SU-DHL-6 (cell line): ENCODE measurements around the gene EFHC2.

Source experiments
- EZH2phosphoT487 ChIP-seq: fragments of 200-600 bp; sonication (generic), shearing (Covaris generic); conservative IDR thresholded peaks from 2 replicates; pipeline ENCODE4 v1.6.1; 2018; ENCODE audit warnings: mild to moderate bottlenecking, antibody characterized with exemption, low read length, moderate library complexity, mixed read lengths
- TF ChIP-seq, protein P1 (sequence below): fragments of 200-600 bp; sonication (generic); IDR thresholded peaks from one replicate; pipeline ENCODE4 v1.5.1; 2017; ENCODE audit warnings: antibody characterized with exemption, mild to moderate bottlenecking, low read length, moderate library complexity; ENCODE audit not compliant: insufficient read depth, poor library complexity, severe bottlenecking

DNA sequence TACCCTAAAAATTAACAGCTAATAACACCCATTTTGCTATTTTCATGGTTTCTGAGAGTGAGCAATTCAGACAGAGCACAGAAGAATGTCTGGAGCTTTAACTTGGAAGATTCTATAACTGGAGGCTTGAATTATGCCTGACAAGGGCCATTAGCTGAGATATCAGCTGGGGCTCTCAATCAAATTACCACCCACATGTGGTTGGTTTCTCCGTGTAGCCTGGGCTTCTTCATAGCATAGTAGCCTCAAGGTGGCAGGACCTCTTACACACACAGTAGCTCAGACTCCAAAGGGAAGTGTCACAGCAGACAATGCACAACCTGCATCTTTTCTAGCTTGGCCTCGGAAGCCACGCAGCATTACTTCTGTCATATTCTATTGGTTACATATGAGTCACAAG, 127.3 kb downstream of the EFHC2 start:
- TF ChIP-seq, protein P1, sequence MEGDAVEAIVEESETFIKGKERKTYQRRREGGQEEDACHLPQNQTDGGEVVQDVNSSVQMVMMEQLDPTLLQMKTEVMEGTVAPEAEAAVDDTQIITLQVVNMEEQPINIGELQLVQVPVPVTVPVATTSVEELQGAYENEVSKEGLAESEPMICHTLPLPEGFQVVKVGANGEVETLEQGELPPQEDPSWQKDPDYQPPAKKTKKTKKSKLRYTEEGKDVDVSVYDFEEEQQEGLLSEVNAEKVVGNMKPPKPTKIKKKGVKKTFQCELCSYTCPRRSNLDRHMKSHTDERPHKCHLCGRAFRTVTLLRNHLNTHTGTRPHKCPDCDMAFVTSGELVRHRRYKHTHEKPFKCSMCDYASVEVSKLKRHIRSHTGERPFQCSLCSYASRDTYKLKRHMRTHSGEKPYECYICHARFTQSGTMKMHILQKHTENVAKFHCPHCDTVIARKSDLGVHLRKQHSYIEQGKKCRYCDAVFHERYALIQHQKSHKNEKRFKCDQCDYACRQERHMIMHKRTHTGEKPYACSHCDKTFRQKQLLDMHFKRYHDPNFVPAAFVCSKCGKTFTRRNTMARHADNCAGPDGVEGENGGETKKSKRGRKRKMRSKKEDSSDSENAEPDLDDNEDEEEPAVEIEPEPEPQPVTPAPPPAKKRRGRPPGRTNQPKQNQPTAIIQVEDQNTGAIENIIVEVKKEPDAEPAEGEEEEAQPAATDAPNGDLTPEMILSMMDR, result no peak
- no peak for TF ChIP-seq EZH2phosphoT487
